Right ventricle myocardium superior (tissue), 1 donor: Measurements from ENCODE around the gene DHX57. TPM values are rescaled to one million over a fixed set of nuclear protein-coding genes. Genes with fewer than 3 reads are reported as not detected.

ENCODE experiments used
- total RNA-seq: library from RNA; stranded (reverse); fragmentation: NEBNext Ultra II Directional; extraction: Animal tissue kit (Norgen Biotek cat#: 25700); gene quantifications from one replicate; pipeline ENCODE4 v1.2.1, GENCODE V29; 2021
- donor health status: DM: no; HTN: yes; CAD: no; lungs with severe emphysema.

The DHX57 gene
- total RNA-seq, 1 donor from 2014 or later: 12.6 TPM

Other genes with a start within 250 kb of the DHX57 start
- gene GALM, start 209.8 kb downstream of the DHX57 start, total RNA-seq: 14.7 TPM
- 45.9 TPM for gene SRSF7, start 124.6 kb downstream of the DHX57 start, total RNA-seq
- 4.9 TPM for gene GEMIN6, start 97.7 kb downstream of the DHX57 start, total RNA-seq
- 20.2 TPM for gene MORN2, start within 50 bp of the DHX57 start, total RNA-seq
- gene ARHGEF33, start 13.9 kb upstream of the DHX57 start, total RNA-seq: 0.32 TPM
- 24.2 TPM for gene SOS1, start 245.1 kb upstream of the DHX57 start, total RNA-seq